Osteocyte (in vitro differentiated cells): ENCODE measurements around the gene ELMOD3. TPM values are rescaled to one million over a fixed set of nuclear protein-coding genes. Genes with fewer than 3 reads are reported as not detected.
A peak's percentile ranks its signal among the peaks of the same experiment; 100 is the strongest.

Experiments used
- DNase-seq: peaks from one replicate; pipeline ENCODE4 v3.0.0; 2021; ENCODE audit warnings: mixed read lengths; ENCODE audit not compliant: unreplicated experiment; ENCODE audit errors: extremely low spot score
- H3K27ac Mint-ChIP-seq: one replicate; pipeline ENCODE4 v1.8.0; 2021; ENCODE audit warnings: mild to moderate bottlenecking, mixed read lengths; ENCODE audit not compliant: unreplicated experiment
- H3K27me3 Mint-ChIP-seq: one replicate; pipeline ENCODE4 v1.8.0; 2021; ENCODE audit warnings: mixed read lengths; ENCODE audit not compliant: unreplicated experiment
- H3K36me3 Mint-ChIP-seq: one replicate; pipeline ENCODE4 v1.8.0; 2021; ENCODE audit warnings: mixed read lengths; ENCODE audit not compliant: unreplicated experiment
- H3K4me1 Mint-ChIP-seq: one replicate; pipeline ENCODE4 v1.8.0; 2021; ENCODE audit warnings: mixed read lengths; ENCODE audit not compliant: unreplicated experiment
- H3K4me3 Mint-ChIP-seq: one replicate; pipeline ENCODE4 v1.8.0; 2021; ENCODE audit warnings: mild to moderate bottlenecking, moderate library complexity, mixed read lengths; ENCODE audit not compliant: unreplicated experiment
- H3K9me3 Mint-ChIP-seq: one replicate; pipeline ENCODE4 v1.8.0; 2021; ENCODE audit warnings: mixed read lengths; ENCODE audit not compliant: unreplicated experiment
- total RNA-seq: library from RNA; stranded (reverse); gene quantifications from 2 replicates; pipeline ENCODE4 v1.2.1, GENCODE V29; 2021
- TF ChIP-seq, protein P1 (sequence below): fragments of 200-600 bp; sonication (generic); IDR thresholded peaks from 2 replicates; pipeline ENCODE4 v1.5.0; 2021; ENCODE audit warnings: antibody characterized with exemption, mild to moderate bottlenecking, moderate library complexity

Gene ELMOD3
- total RNA-seq, 1 donor from 2014 or later: 21.1 TPM

GRCh38 chr2:85422072-85422457, 67.5 kb downstream of the ELMOD3 start:
- no peaks in the 10 kb centered on the region for H3K36me3 Mint-ChIP-seq
- no peaks in the 10 kb centered on the region for H3K27me3 Mint-ChIP-seq
- no peaks in the 10 kb centered on the region for H3K9me3 Mint-ChIP-seq
- peak overlapping the region; percentile 31 for H3K27ac Mint-ChIP-seq
- H3K4me3 Mint-ChIP-seq: no peak overlapping the region
- no peak for DNase-seq
- TF ChIP-seq, protein P1, sequence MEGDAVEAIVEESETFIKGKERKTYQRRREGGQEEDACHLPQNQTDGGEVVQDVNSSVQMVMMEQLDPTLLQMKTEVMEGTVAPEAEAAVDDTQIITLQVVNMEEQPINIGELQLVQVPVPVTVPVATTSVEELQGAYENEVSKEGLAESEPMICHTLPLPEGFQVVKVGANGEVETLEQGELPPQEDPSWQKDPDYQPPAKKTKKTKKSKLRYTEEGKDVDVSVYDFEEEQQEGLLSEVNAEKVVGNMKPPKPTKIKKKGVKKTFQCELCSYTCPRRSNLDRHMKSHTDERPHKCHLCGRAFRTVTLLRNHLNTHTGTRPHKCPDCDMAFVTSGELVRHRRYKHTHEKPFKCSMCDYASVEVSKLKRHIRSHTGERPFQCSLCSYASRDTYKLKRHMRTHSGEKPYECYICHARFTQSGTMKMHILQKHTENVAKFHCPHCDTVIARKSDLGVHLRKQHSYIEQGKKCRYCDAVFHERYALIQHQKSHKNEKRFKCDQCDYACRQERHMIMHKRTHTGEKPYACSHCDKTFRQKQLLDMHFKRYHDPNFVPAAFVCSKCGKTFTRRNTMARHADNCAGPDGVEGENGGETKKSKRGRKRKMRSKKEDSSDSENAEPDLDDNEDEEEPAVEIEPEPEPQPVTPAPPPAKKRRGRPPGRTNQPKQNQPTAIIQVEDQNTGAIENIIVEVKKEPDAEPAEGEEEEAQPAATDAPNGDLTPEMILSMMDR: no peak
- peaks cover 22% of the 10 kb centered on the region for H3K4me1 Mint-ChIP-seq

GRCh38 chr2:85423525-85423924, 69.0 kb downstream of the ELMOD3 start:
- H3K4me3 Mint-ChIP-seq: no peak overlapping the region
- no peak overlapping the region for H3K27ac Mint-ChIP-seq
- H3K9me3 Mint-ChIP-seq: no peaks in the 10 kb centered on the region
- H3K27me3 Mint-ChIP-seq: no peaks in the 10 kb centered on the region
- TF ChIP-seq, protein P1: no peak
- DNase-seq: no peak
- H3K36me3 Mint-ChIP-seq: no peaks in the 10 kb centered on the region
- H3K4me1 Mint-ChIP-seq: peaks cover 19% of the 10 kb centered on the region

GRCh38 chr2:85425588-85425987, 71.0 kb downstream of the ELMOD3 start:
- TF ChIP-seq, protein P1: no peak
- Mint-ChIP-seq H3K27me3 (no peaks in the 10 kb centered on the region), H3K36me3 (no peaks in the 10 kb centered on the region), H3K27ac (no peak overlapping the region), H3K4me1 (peaks cover 9% of the 10 kb centered on the region), H3K9me3 (no peaks in the 10 kb centered on the region), H3K4me3 (no peak overlapping the region)
- no peak for DNase-seq

DNA sequence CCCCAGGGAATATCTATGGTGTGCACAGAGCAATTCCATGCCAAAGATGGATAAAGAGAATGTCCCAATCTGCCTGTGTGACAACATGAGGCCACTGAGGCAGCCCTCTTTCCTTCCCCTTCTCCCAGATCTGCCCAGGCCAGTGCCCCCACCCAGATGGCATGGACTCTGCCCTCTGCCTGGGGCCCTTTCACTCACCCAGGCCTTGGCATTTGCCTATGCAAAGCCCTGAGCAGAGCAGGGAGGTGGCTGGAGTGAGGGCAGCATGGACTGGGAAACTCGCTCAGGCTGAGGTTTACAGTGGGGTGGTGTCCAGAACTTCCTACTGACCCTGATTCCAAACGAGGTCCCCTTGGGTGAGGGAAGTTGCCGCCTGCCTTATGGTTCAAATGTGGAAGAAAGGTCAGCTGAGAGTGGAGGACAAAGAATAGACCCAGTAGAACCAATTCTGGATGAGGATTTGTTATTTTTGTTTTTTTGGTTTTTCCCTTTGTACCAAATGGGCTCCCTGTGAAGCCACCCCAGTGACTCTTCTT, 72.8 kb downstream of the ELMOD3 start:
- H3K27ac Mint-ChIP-seq: no peak overlapping the region
- TF ChIP-seq, protein P1: no peak
- no peaks in the 10 kb centered on the region for H3K27me3 Mint-ChIP-seq
- H3K4me1 Mint-ChIP-seq: peaks cover 5% of the 10 kb centered on the region
- DNase-seq: no peak
- H3K36me3 Mint-ChIP-seq: no peaks in the 10 kb centered on the region
- H3K9me3 Mint-ChIP-seq: no peaks in the 10 kb centered on the region
- no peak overlapping the region for H3K4me3 Mint-ChIP-seq

DNA sequence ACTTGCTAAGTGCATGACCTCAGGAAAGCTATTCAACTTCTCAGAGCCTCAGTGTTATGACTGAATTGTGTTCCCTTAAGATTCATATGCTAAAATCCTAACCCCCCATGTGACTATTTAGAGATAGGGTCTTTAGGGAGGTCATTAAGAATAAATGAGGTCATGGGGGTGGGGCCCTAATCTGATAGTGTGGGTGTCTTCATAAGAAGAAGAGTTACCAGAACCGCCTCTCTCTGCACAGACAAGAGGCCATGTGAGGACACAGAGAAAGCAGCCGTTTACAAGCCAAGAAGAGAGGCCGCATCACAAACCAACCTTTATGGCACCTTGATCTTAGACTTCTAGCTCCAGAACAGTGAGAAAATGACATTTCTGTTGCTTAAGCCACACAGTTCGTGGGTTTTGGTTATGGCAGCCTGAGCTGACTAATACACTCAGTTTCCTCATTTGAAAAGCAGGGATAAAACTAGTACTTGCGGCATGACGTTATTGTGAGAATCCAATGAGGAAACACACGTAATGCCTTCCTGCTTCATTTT, 73.8 kb downstream of the ELMOD3 start:
- H3K27me3 Mint-ChIP-seq: no peaks in the 10 kb centered on the region
- H3K9me3 Mint-ChIP-seq: no peaks in the 10 kb centered on the region
- no peak overlapping the region for H3K4me3 Mint-ChIP-seq
- no peaks in the 10 kb centered on the region for H3K36me3 Mint-ChIP-seq
- H3K27ac Mint-ChIP-seq: no peak overlapping the region
- TF ChIP-seq, protein P1: no peak
- DNase-seq: no peak
- peaks cover 16% of the 10 kb centered on the region for H3K4me1 Mint-ChIP-seq
